ENCODE measurements around the gene FCRL3.

GRCh38 chr1:157678721-157679120 is 21.8 kb downstream of the FCRL3 start:
- TF ChIP-seq CTCF (conservative IDR thresholded peaks at IDR 0.05; ENCODE audit: low read depth, low read length) (no peak), POLR2A (IDR thresholded peaks at IDR 0.05; ENCODE audit: low read depth, low read length) (no peak), BHLHE40 (IDR thresholded peaks at IDR 0.05; ENCODE audit: low read depth, low read length) (no peak), RFX5 (IDR thresholded peaks at IDR 0.05; ENCODE audit: low read depth, low read length) (no peak), CHD1 (IDR thresholded peaks at IDR 0.05; ENCODE audit: low read depth, low read length) (no peak), USF2 (IDR thresholded peaks at IDR 0.05; ENCODE audit: low read depth, low read length) (no peak), NFE2L2 (IDR thresholded peaks at IDR 0.05; ENCODE audit: low read depth, low read length) (no peak)
